MCF 10A (cell line): ENCODE results near the gene COX17. TPM values are rescaled to one million over a fixed set of nuclear protein-coding genes. Genes with fewer than 3 reads are reported as not detected.

Experiments used
- BruUV-seq: library from RNA; stranded (reverse); fragments of 400-500 nt; replicated peaks from 2 replicates; lab custom pipeline; 2021; lab: Mats Ljungman, UMichigan
- CTCF ChIA-PET: fragments of 300-600 bp; sonication (Branson Sonifier 250); formaldehyde crosslinking; extraction: SDS; loops from one replicate; lab custom pipeline; 2021; ENCODE audit warnings: antibody characterized with exemption, inconsistent platforms; lab: Yijun Ruan, JAX
- POLR2A ChIA-PET: fragments of 300-600, 350-650 bp; sonication (Branson Sonifier 250); formaldehyde crosslinking; extraction: SDS; loops from one replicate; lab custom pipeline; 2020; ENCODE audit warnings: antibody characterized with exemption, inconsistent platforms; lab: Yijun Ruan, JAX
- DNase-seq: peaks from one replicate; pipeline ENCODE4 v3.0.0-alpha.2; 2018; ENCODE audit not compliant: unreplicated experiment
- H3K27ac Mint-ChIP-seq: one replicate; pipeline ENCODE4 v1.8.0; 2022; ENCODE audit warnings: mild to moderate bottlenecking, low read depth, mixed read lengths; ENCODE audit not compliant: unreplicated experiment
- H3K27me3 Mint-ChIP-seq: one replicate; pipeline ENCODE4 v1.8.0; 2022; ENCODE audit warnings: mixed read lengths; ENCODE audit not compliant: insufficient read depth, unreplicated experiment
- H3K36me3 Mint-ChIP-seq: one replicate; pipeline ENCODE4 v1.8.0; 2022; ENCODE audit warnings: mild to moderate bottlenecking, moderate library complexity, mixed read lengths; ENCODE audit not compliant: insufficient read depth, unreplicated experiment
- H3K4me1 Mint-ChIP-seq: one replicate; pipeline ENCODE4 v1.8.0; 2022; ENCODE audit warnings: mixed read lengths; ENCODE audit not compliant: insufficient read depth, unreplicated experiment
- H3K4me3 Mint-ChIP-seq: one replicate; pipeline ENCODE4 v1.8.0; 2022; ENCODE audit warnings: mild to moderate bottlenecking, moderate library complexity, mixed read lengths; ENCODE audit not compliant: unreplicated experiment
- H3K9me3 Mint-ChIP-seq: one replicate; pipeline ENCODE4 v1.8.0; 2022; ENCODE audit warnings: mixed read lengths; ENCODE audit not compliant: unreplicated experiment
- intact Hi-C: fragments of 100-400 bp; cut with micrococcal nuclease; formaldehyde crosslinking; loops from 2 replicates; pipeline ENCODE4 v1.14.1; 2022
- total RNA-seq: library from RNA; stranded (reverse); gene quantifications from 2 replicates; pipeline ENCODE4 v1.2.3, GENCODE V29; 2022
- TF ChIP-seq, protein P1 (sequence below): fragments of 200-600 bp; IDR thresholded peaks from one replicate; pipeline ENCODE4 v1.8.0; 2022; ENCODE audit warnings: antibody characterized with exemption, mild to moderate bottlenecking; ENCODE audit not compliant: unreplicated experiment

Gene COX17
- total RNA-seq, 1 experiment from 2014 or later: 47.9 TPM

DNA sequence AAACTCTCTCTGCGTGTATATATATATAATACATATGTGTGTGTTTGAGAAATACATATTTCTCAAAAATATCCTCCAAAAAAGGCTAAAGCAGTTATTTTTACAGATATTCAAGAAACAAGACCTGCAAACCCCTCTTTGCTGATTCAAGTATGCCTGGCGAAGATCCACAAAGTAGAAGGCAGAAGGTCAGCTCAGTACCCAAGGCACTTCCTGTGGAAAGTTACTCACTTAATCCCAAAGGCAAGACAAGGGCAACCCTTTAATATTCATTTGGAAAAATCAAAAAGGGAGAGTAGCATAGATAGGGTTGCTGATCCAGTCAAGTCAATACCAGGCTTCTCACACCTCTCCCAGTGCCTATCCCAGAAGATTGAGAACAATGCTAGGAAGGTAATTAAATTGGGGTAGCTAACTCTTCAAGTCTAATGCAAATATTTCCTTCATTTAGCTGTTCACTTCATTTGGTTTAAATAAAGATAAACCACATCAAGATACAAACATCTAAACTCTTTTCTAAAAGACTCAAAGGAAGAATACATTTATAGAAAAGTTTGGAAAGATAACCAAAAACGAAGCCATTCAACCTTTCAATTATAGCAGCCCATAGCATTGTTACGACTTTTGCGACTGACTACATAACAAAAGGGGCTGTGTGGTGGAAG lies 7.2 kb downstream of the COX17 start:
- CTCF ChIA-PET: no interaction called here

DNA sequence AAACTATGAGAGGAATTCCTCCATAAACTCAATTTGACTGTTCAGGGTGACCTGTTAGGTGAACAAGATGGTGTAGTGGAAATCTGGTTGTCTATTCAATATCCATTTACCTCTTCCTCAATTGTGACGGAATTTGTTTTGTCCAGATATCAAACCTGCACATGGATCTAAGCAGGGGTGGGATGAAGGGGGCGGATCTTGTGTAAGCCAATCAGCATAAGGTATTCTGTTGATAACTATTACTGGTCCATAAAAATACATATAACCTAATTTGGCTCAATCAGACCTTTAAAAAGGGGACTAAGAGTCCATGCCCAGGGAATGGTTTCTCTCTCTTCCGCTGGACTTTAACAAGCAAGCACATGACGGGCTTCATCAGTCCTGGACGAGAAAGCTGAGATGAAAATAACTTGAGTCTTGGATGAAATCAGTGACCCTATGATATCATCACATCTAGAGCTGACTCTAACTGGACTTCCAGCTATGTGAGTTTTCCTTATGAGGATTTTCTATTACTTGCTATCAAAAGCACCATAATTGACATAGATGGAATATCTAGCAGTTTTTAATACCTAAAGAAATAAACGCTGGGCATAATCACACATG lies 11.1 kb downstream of the COX17 start:
- intact Hi-C loops: no loop called here
- Mint-ChIP-seq H3K9me3 (no peaks in the 10 kb centered on the region), H3K4me1 (peaks cover 10% of the 10 kb centered on the region), H3K36me3 (peaks cover 14% of the 10 kb centered on the region), H3K27me3 (no peaks in the 10 kb centered on the region), H3K27ac (no peak overlapping the region), H3K4me3 (no peak overlapping the region)
- TF ChIP-seq, protein P1, sequence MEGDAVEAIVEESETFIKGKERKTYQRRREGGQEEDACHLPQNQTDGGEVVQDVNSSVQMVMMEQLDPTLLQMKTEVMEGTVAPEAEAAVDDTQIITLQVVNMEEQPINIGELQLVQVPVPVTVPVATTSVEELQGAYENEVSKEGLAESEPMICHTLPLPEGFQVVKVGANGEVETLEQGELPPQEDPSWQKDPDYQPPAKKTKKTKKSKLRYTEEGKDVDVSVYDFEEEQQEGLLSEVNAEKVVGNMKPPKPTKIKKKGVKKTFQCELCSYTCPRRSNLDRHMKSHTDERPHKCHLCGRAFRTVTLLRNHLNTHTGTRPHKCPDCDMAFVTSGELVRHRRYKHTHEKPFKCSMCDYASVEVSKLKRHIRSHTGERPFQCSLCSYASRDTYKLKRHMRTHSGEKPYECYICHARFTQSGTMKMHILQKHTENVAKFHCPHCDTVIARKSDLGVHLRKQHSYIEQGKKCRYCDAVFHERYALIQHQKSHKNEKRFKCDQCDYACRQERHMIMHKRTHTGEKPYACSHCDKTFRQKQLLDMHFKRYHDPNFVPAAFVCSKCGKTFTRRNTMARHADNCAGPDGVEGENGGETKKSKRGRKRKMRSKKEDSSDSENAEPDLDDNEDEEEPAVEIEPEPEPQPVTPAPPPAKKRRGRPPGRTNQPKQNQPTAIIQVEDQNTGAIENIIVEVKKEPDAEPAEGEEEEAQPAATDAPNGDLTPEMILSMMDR: no peak
- no peak for DNase-seq
- ChIA-PET CTCF (interaction anchor here (0.5 to 0.6 kb wide), 2 partner anchors 62 to 84 kb away, joined by 3 read pairs; no protein-coding TSS in a partner anchor), POLR2A (interaction anchor here (1.3 to 3.6 kb wide), 2 partner anchors 10 to 203 kb away, joined by 6 to 22 read pairs; partner anchors contain the start of genes COX17 and TMEM39A)
- no TSS peak for BruUV-seq

More for the DNA sequence above, 7.2 kb downstream of the COX17 start:
- H3K36me3 Mint-ChIP-seq: peaks cover 44% of the 10 kb centered on the region
- POLR2A ChIA-PET: no interaction called here
- H3K4me1 Mint-ChIP-seq: no peaks in the 10 kb centered on the region
- H3K9me3 Mint-ChIP-seq: no peaks in the 10 kb centered on the region
- TF ChIP-seq, protein P1: no peak
- no peak overlapping the region for H3K4me3 Mint-ChIP-seq
- no peak for DNase-seq
- no TSS peak for BruUV-seq
- intact Hi-C loops: loop anchor here (10.0 kb wide), 2 partner anchors 145 to 175 kb away; partner anchors contain the start of gene TIMMDC1
- no peaks in the 10 kb centered on the region for H3K27me3 Mint-ChIP-seq
- no peak overlapping the region for H3K27ac Mint-ChIP-seq

DNA sequence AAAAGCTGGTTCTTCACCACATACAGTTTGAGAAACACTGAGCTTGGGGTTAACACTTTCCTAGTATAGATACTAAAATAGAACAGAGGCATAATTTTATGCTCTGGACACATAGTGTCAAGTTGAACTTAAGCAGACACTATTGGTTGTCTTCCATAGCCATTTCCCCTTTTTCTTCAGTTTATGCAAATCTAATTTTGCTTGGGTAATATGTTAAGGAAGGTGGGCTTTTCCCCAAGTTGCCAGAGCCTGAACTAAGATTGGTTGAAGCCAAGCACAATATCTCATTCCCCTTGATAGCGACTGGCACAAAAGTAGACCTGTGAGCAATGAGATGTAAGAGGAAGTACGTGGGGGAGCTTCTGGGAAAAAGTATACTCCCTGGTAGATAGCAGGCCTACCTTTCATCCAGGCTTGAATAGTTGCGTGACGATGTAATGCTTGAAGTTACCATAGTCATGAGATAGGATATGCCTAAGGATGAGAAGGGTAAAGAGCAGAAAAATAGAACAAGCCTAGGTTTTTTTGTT lies 12.3 kb downstream of the COX17 start:
- ChIA-PET CTCF (no interaction called here), POLR2A (interaction anchor here (0.7 to 3.6 kb wide), 3 partner anchors 11 to 202 kb away, joined by 3 to 22 read pairs (median 6); partner anchors contain the start of genes COX17 and TMEM39A)
- H3K4me3 Mint-ChIP-seq: no peak overlapping the region
- no peak overlapping the region for H3K27ac Mint-ChIP-seq
- BruUV-seq: no TSS peak
- peaks cover 9% of the 10 kb centered on the region for H3K36me3 Mint-ChIP-seq
- intact Hi-C loops: no loop called here
- H3K4me1 Mint-ChIP-seq: peaks cover 10% of the 10 kb centered on the region
- no peaks in the 10 kb centered on the region for H3K9me3 Mint-ChIP-seq
- DNase-seq: no peak
- no peaks in the 10 kb centered on the region for H3K27me3 Mint-ChIP-seq
- TF ChIP-seq, protein P1: no peak

DNA sequence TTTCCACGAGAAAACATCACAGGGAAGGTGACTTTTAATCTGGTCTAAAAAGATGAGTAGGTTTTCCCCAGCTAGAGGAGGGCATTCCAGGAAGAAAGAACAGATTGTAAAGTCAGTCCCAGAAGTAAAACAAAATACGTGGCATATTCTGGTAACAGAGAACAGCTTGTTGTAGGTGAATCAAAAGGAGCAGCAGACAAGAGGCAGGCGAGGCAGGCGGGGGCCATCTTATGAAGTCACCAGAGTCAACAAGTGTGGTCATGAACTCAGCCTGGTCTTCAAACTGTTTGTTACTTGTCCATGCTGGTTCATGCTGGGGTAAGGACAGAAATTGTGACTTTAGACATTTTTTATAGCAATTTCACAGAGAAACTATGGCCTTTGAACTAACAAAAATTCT lies 12.8 kb downstream of the COX17 start:
- ChIA-PET CTCF (interaction anchor here (0.6 to 0.8 kb wide), 2 partner anchors 11 to 26 kb away, joined by 3 to 4 read pairs; no protein-coding TSS in a partner anchor), POLR2A (interaction anchor here (0.6 to 3.6 kb wide), 4 partner anchors 12 to 201 kb away, joined by 3 to 22 read pairs (median 4); partner anchors contain the start of genes COX17 and TMEM39A)
- intact Hi-C loops: no loop called here
- Mint-ChIP-seq H3K4me3 (no peak overlapping the region), H3K9me3 (no peaks in the 10 kb centered on the region), H3K27ac (no peak overlapping the region), H3K4me1 (peaks cover 10% of the 10 kb centered on the region), H3K36me3 (peaks cover 6% of the 10 kb centered on the region), H3K27me3 (no peaks in the 10 kb centered on the region)
- TF ChIP-seq, protein P1: no peak
- no peak for DNase-seq
- no TSS peak for BruUV-seq
